Adrenal gland (tissue), 12 donors: Measurements from ENCODE around the gene ZDHHC20. TPM values are rescaled to one million over a fixed set of nuclear protein-coding genes. Genes with fewer than 3 reads are reported as not detected.

Experiments used
- DNase-seq, 7 donors: peaks; one replicate each; pipeline ENCODE4 v3.0.0-alpha.2; 2019 to 2020
- H3K27ac ChIP-seq, 5 donors: fragments of 200-600 bp; sonication (generic) in 4 of 5; 1 replicate in 3 of 5; 2 replicates in 2 of 5; pipeline versions ENCODE4 v1.5.1 to v1.8.0; 2016 to 2020; ENCODE audit warnings: mild to moderate bottlenecking in 1 of 5
- H3K27me3 ChIP-seq: fragments of 200-600 bp; 2 replicates; pipeline ENCODE4 v1.8.0; 2021
- H3K36me3 ChIP-seq, 2 donors: fragments of 200-600 bp; replicated peaks in 1 of 2; 1 replicate in 1 of 2; 2 replicates in 1 of 2; pipeline versions ENCODE4 v1.5.1 to v1.8.0; 2018 to 2022
- H3K4me1 ChIP-seq, 2 donors: fragments of 200-600 bp; replicated peaks in 1 of 2; 1 replicate in 1 of 2; 2 replicates in 1 of 2; pipeline versions ENCODE4 v1.5.1 to v1.8.0; 2018 to 2021
- H3K4me3 ChIP-seq, 4 donors: fragments of 200-600 bp; sonication (generic) in 3 of 4; one replicate each; pipeline ENCODE4 v1.5.1; 2016 to 2018
- H3K9me3 ChIP-seq, 3 donors: fragments of 200-600 bp; sonication (generic) in 1 of 3; replicated peaks in 1 of 3; 1 replicate in 2 of 3; 2 replicates in 1 of 3; pipeline versions ENCODE4 v1.5.1 to v1.8.0; 2016 to 2021
- CTCF ChIP-seq, 6 experiments: fragments of 450-650 bp in 4 of 6; fragments of 200-600 bp in 2 of 6; sonication (generic) in 1 of 6; IDR thresholded peaks; 1 replicate in 5 of 6; 2 replicates in 1 of 6; pipeline versions ENCODE4 v1.5.1 to v1.8.0; 2016 to 2021; ENCODE audit warnings: antibody characterized with exemption in 6 of 6, mild to moderate bottlenecking in 2 of 6, moderate library complexity in 1 of 6
- POLR2A ChIP-seq, 2 donors: fragments of 450-650 bp; IDR thresholded peaks; one replicate each; pipeline ENCODE4 v1.6.1; 2017; ENCODE audit warnings: antibody characterized with exemption in 2 of 2, mild to moderate bottlenecking in 2 of 2, moderate library complexity in 1 of 2
- WGBS, 4 donors: extraction: QIAGEN DNeasy Blood & Tissue Kit in 2 of 4; methylation state at CpG; one replicate each; pipeline versions ENCODE4 v1.1.5 to v1.1.7; 2013 to 2017; 5-methylcytosine and 5-hydroxymethylcytosine counted together
- intact Hi-C, 2 donors: fragments of 100-400 bp; cut with DNase I; formaldehyde crosslinking; loops; one replicate each; pipeline versions ENCODE4 v1.14.1 to v1.15.0; 2022 to 2023
- polyA plus RNA-seq, 3 donors: library from polyadenylated mRNA; stranded (reverse); fragments of 200-250 nt in 2 of 3; fragments of 350-450 nt in 1 of 3; fragmentation: Illumina TruSeq in 1 of 3; extraction: RNeasy Lipid Tissue Mini Kit (QIAGEN cat#74804) in 1 of 3; gene quantifications; one replicate each; pipeline ENCODE4 v1.2.3, GENCODE V29; 2013 to 2014
- total RNA-seq, 9 donors: library from RNA; depleted of rRNA in 4 of 9; stranded (reverse); fragments of >200 nt in 4 of 9; fragments of 120-200 nt in 1 of 9; fragmentation: NEBNext Ultra II Directional in 1 of 9; extraction: Animal tissue kit (Norgen Biotek cat#: 25700) in 1 of 9; gene quantifications; one replicate each; pipeline versions ENCODE4 v1.1.0 to v1.2.4, GENCODE V29; 2013 to 2023
- donor health status: healthy with polysubstance abuse.
- donor health status: Bipolar disorder and iron deficiency.
- donor health status: DM: yes; HTN: yes; CAD: no.
- donor health status: DM: no; HTN: no; CAD: no.
- donor health status: DM: no; HTN: no; CAD: no.
- donor health status: DM: yes; HTN: yes; CAD: no.

ZDHHC20 gene
- total and polyA plus RNA-seq, 12 donors = 7.0 to 93.0 (median 41.2) TPM

DNA sequence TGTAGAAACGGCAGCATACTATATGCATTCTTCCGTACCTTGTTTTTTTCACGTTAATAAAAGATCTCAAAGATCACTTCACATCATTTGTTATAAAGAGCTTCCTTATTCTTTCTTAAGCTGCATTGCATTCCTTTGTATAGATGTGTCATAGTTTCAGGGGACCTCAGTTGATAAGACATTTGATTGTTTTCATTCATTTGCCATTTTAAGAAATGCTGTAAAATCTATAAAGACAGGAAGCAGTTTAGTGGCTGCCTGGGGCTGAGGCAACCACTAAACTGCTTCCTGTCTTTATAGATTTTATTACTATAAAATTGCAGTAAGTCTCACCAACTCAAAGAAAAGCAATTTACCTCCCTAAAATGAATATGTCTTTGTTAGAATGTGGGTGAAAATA, 59.4 kb downstream of the ZDHHC20 start:
- no peak for DNase-seq
- intact Hi-C loops = no loop called here
- no peak overlapping the region for H3K4me3 ChIP-seq
- H3K4me1 ChIP-seq = peaks cover 0 to 11% of the 10 kb centered on the region in 2 donors
- WGBS, 4 donors = 86 to 89% (median 89%) methylated on average over 3 of the region's 3 CpGs
- H3K36me3 ChIP-seq = no peaks in the 10 kb centered on the region
- H3K27ac ChIP-seq = no peak overlapping the region
- H3K27me3 ChIP-seq = no peaks in the 10 kb centered on the region
- TF ChIP-seq CTCF (IDR thresholded peaks at IDR 0.05) (no peak), POLR2A (IDR thresholded peaks at IDR 0.05) (no peak)
- H3K9me3 ChIP-seq = no peaks in the 10 kb centered on the region

DNA sequence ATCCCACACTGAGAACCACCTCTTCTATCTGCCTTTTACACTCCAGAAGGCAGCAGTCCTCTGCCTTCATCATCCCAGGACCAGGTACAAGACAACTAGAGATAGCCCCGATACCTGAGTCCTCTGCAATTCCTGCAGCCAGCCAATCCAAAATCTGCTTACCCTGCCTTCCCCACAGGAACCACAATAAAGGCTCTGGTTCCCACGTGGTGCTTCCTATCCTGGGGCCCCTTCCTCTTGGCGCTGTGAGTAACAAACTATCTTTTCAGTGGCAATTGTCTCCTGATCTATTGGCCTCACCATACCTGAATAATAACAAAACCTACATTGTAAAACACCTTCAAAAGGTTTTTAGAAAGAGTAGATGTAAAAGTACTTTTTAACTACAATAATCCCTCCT, 63.1 kb downstream of the ZDHHC20 start:
- H3K4me1 ChIP-seq = no peaks in the 10 kb centered on the region
- DNase-seq = no peak
- H3K4me3 ChIP-seq = no peak overlapping the region
- WGBS, 4 donors = 77 to 89% (median 80%) methylated on average over 3 of the region's 3 CpGs
- no peak overlapping the region for H3K27ac ChIP-seq
- intact Hi-C loops = no loop called here
- no peak for TF ChIP-seq CTCF (IDR thresholded peaks at IDR 0.05)
- TF ChIP-seq POLR2A (IDR thresholded peaks at IDR 0.05) = no peak
- no peaks in the 10 kb centered on the region for H3K9me3 ChIP-seq
- H3K36me3 ChIP-seq = no peaks in the 10 kb centered on the region
- no peaks in the 10 kb centered on the region for H3K27me3 ChIP-seq

- WGBS, 4 donors = 94% methylated on average over 2 of the region's 2 CpGs
- Histone ChIP-seq H3K9me3 (no peaks in the 10 kb centered on the region), H3K4me1 (no peaks in the 10 kb centered on the region), H3K36me3 (no peaks in the 10 kb centered on the region), H3K27me3 (no peaks in the 10 kb centered on the region), H3K27ac (no peak overlapping the region), H3K4me3 (no peak overlapping the region)
- DNase-seq = no peak
- intact Hi-C loops = no loop called here
- no peak for TF ChIP-seq CTCF (IDR thresholded peaks at IDR 0.05)
- no peak for TF ChIP-seq POLR2A (IDR thresholded peaks at IDR 0.05)
Measured at GRCh38 chr13:21389124-21389523, 70.0 kb downstream of the ZDHHC20 start.

DNA sequence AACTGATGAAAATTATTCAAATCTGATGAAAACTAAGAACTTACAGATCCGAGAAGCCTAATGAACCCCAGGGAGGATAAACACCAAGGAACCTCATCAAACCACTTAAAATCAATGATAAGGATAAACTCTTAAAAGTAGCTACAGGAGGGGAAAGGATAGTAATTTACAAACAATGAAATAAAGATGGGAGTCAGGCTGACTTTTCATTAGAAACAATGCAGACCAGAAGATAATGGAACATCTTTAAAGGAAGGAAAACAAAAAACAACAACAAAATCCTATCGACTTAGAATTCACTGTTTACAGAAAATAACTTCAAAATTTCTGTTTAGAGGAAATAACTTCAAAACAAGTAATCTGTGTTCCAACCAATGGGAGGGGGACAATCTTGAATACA, 73.4 kb downstream of the ZDHHC20 start:
- no peaks in the 10 kb centered on the region for H3K4me1 ChIP-seq
- no peaks in the 10 kb centered on the region for H3K27me3 ChIP-seq
- H3K36me3 ChIP-seq = peaks cover 0 to 23% of the 10 kb centered on the region in 2 donors
- TF ChIP-seq POLR2A (IDR thresholded peaks at IDR 0.05) = no peak
- no peak for TF ChIP-seq CTCF (IDR thresholded peaks at IDR 0.05)
- DNase-seq = no peak
- no peak overlapping the region for H3K27ac ChIP-seq
- H3K9me3 ChIP-seq = no peaks in the 10 kb centered on the region
- 96 to 98% (median 97%) methylated on average over 2 of the region's 2 CpGs for WGBS, 4 donors
- intact Hi-C loops = no loop called here
- H3K4me3 ChIP-seq = no peak overlapping the region
